HepG2 (cell line): ENCODE measurements around the gene LDB2. TPM values are rescaled to one million over a fixed set of nuclear protein-coding genes. Genes with fewer than 3 reads are reported as not detected.

Experiments
- ATAC-seq: fragments of 200-7000 bp; cut with Tn5 transposase; 3 replicates; pipeline ENCODE4 v1.9.1; 2020; ENCODE audit warnings: mild to moderate bottlenecking, moderate library complexity
- BruUV-seq: library from RNA; stranded (reverse); fragments of 400-500 nt; replicated peaks from 2 replicates; lab custom pipeline; 2021; lab: Mats Ljungman, UMichigan
- CTCF ChIA-PET: fragments of 300-600 bp; formaldehyde crosslinking; extraction: SDS; loops from one replicate; lab custom pipeline; 2021; ENCODE audit warnings: low total read pairs, inconsistent platforms, low intra/inter-chr PET ratio; lab: Yijun Ruan, JAX
- POLR2A ChIA-PET: fragments of 350-600 bp; sonication (Branson Sonifier 250); formaldehyde crosslinking; loops from one replicate; lab custom pipeline; 2020; ENCODE audit warnings: antibody characterized with exemption, inconsistent platforms; lab: Yijun Ruan, JAX
- DNase-seq: peaks from one replicate; pipeline ENCODE4 v3.0.0-alpha.2; 2015; ENCODE audit warnings: low spot score
- FAIRE-seq: peaks from 3 replicates; lab custom pipeline; 2011; peaks lifted over from hg19 to GRCh38; lab: Jason Lieb, UNC
- H2AFZ ChIP-seq: one replicate; pipeline ENCODE4 v1.6.1; 2011; ENCODE audit warnings: low read length, inconsistent platforms
- H3K27ac ChIP-seq: fragments of 300-600 bp; 3 replicates; pipeline ENCODE4 v1.8.0; 2011; ENCODE audit warnings: mixed run types, mild to moderate bottlenecking, mixed read lengths, low read length, inconsistent platforms; ENCODE audit not compliant: insufficient read depth; ENCODE audit errors: extremely low read length
- H3K27me3 ChIP-seq, 2 experiments: fragments of 200-600 bp in 1 of 2; 2 replicates in 1 of 2; 3 replicates in 1 of 2; pipeline versions ENCODE4 v1.6.0 to v1.8.0; 2011; ENCODE audit warnings: low read length in 2 of 2, mild to moderate bottlenecking in 2 of 2, moderate library complexity in 2 of 2, inconsistent platforms in 1 of 2; ENCODE audit not compliant: insufficient read depth in 2 of 2, control insufficient read depth in 1 of 2
- H3K36me3 ChIP-seq, 2 experiments: fragments of 200-600 bp in 1 of 2; replicated peaks in 1 of 2; 2 replicates in 1 of 2; 3 replicates in 1 of 2; pipeline versions ENCODE4 v1.5.1 to v1.8.0; 2011; ENCODE audit warnings: low read length in 2 of 2, inconsistent platforms in 1 of 2; ENCODE audit not compliant: insufficient read depth in 2 of 2, control insufficient read depth in 1 of 2
- H3K4me1 ChIP-seq: 2 replicates; pipeline ENCODE4 v1.5.1; 2012; ENCODE audit warnings: low read length, inconsistent platforms; ENCODE audit not compliant: insufficient read depth
- H3K4me2 ChIP-seq: 2 replicates; pipeline ENCODE4 v1.6.0; 2011; ENCODE audit warnings: low read depth, low read length, inconsistent platforms
- H3K4me3 ChIP-seq, 3 experiments: fragments of 200-600 bp in 1 of 3; sonication (generic), shearing (Covaris generic) in 1 of 3; replicated peaks in 1 of 3; 2 replicates each; pipeline ENCODE4 v1.5.1; 2011 to 2016; ENCODE audit warnings: low read length in 3 of 3, inconsistent platforms in 2 of 3, low read depth in 2 of 3, mild to moderate bottlenecking in 2 of 3, control low read depth in 1 of 3, mixed read lengths in 1 of 3; ENCODE audit not compliant: insufficient read depth in 1 of 3
- H3K79me2 ChIP-seq: one replicate; pipeline ENCODE4 v1.6.1; 2011; ENCODE audit warnings: low read length, inconsistent platforms; ENCODE audit not compliant: insufficient read depth
- H3K9ac ChIP-seq: 2 replicates; pipeline ENCODE4 v1.6.0; 2011; ENCODE audit warnings: mild to moderate bottlenecking, low read depth, low read length, inconsistent platforms; ENCODE audit not compliant: insufficient read depth
- H3K9me3 ChIP-seq: 2 replicates; pipeline ENCODE4 v1.5.1; 2012; ENCODE audit warnings: mild to moderate bottlenecking, low read length
- H4K20me1 ChIP-seq: 2 replicates; pipeline ENCODE4 v1.6.0; 2011; ENCODE audit warnings: inconsistent platforms, mild to moderate bottlenecking, low read length, moderate library complexity; ENCODE audit not compliant: insufficient read depth
- FLYWCH1 ChIP-seq: sonication (generic); formaldehyde crosslinking; IDR thresholded peaks from 2 replicates; pipeline ENCODE4 v1.8.1; 2023; ENCODE audit warnings: mild to moderate bottlenecking, missing genetic modification reagents
- FOXM1 ChIP-seq: sonication (generic); formaldehyde crosslinking; IDR thresholded peaks from 2 replicates; pipeline ENCODE4 v1.5.0; 2020; ENCODE audit warnings: missing genetic modification reagents
- JUND ChIP-seq: sonication (generic); formaldehyde crosslinking; IDR thresholded peaks from 2 replicates; pipeline ENCODE4 v1.8.0; 2022; ENCODE audit warnings: mild to moderate bottlenecking, missing genetic modification reagents
- KLF15 ChIP-seq: sonication (generic); formaldehyde crosslinking; IDR thresholded peaks from 2 replicates; pipeline ENCODE4 v1.8.1; 2023; ENCODE audit warnings: borderline replicate concordance, mild to moderate bottlenecking, inconsistent platforms, missing genetic modification reagents, mixed read lengths
- NCOA2 ChIP-seq: sonication (generic); formaldehyde crosslinking; IDR thresholded peaks from 2 replicates; pipeline ENCODE4 v1.8.0; 2022; ENCODE audit warnings: inconsistent platforms
- NFE2L2 ChIP-seq: fragments of 150-350 bp; IDR thresholded peaks from 2 replicates; pipeline ENCODE4 v1.6.1; 2014; ENCODE audit warnings: low read length
- POLR2AphosphoS2 ChIP-seq: IDR thresholded peaks from 2 replicates; pipeline ENCODE4 v1.6.1; 2011; ENCODE audit warnings: low read depth, low read length, improper control_type of control experiment
- RBAK ChIP-seq: sonication (generic); formaldehyde crosslinking; IDR thresholded peaks from 2 replicates; pipeline ENCODE4 v1.5.1; 2020; ENCODE audit warnings: mild to moderate bottlenecking, missing genetic modification reagents
- RFX3 ChIP-seq: IDR thresholded peaks from 2 replicates; pipeline ENCODE4 v1.6.1; 2016; ENCODE audit warnings: missing biosample characterization, missing genetic modification reagents
- RORA ChIP-seq: sonication (generic); formaldehyde crosslinking; IDR thresholded peaks from 2 replicates; pipeline ENCODE4 v1.5.0; 2020; ENCODE audit warnings: mild to moderate bottlenecking, missing genetic modification reagents, moderate library complexity
- RXRA ChIP-seq: sonication (generic); formaldehyde crosslinking; IDR thresholded peaks from 2 replicates; pipeline ENCODE4 v1.5.1; 2020; ENCODE audit warnings: missing genetic modification reagents
- SALL2 ChIP-seq: sonication (generic); formaldehyde crosslinking; IDR thresholded peaks from 2 replicates; pipeline ENCODE4 v1.8.1; 2023; ENCODE audit warnings: mild to moderate bottlenecking, missing genetic modification reagents, inconsistent platforms
- SP1 ChIP-seq, 2 experiments: fragments of 450-650 bp in 1 of 2; sonication (generic) in 1 of 2; formaldehyde crosslinking in 1 of 2; IDR thresholded peaks; 2 replicates each; pipeline versions ENCODE4 v1.4.0 to v1.6.1; 2016 to 2020; ENCODE audit warnings: missing genetic modification reagents in 1 of 2
- TSC22D2 ChIP-seq: sonication (generic); formaldehyde crosslinking; IDR thresholded peaks from 2 replicates; pipeline ENCODE4 v1.5.1; 2020; ENCODE audit warnings: missing genetic modification reagents, mild to moderate bottlenecking, borderline replicate concordance
- ZNF180 ChIP-seq: sonication (generic); formaldehyde crosslinking; IDR thresholded peaks from 2 replicates; pipeline ENCODE4 v1.4.0; 2020; ENCODE audit warnings: low read depth, missing genetic modification reagents, borderline replicate concordance
- ZNF331 ChIP-seq: sonication (generic); formaldehyde crosslinking; IDR thresholded peaks from 2 replicates; pipeline ENCODE4 v1.4.0; 2020; ENCODE audit warnings: missing genetic modification reagents
- WGBS: methylation state at CpG from one replicate; pipeline ENCODE4 v1.1.6; 2017; ENCODE audit warnings: low lambda C conversion rate; 5-methylcytosine and 5-hydroxymethylcytosine counted together
- in situ Hi-C: cut with HindIII; loops from 2 replicates; pipeline ENCODE4 v1.10.0; 2017; ENCODE audit warnings: low pct_unique_long_range_greater_than_20kb; ENCODE audit not compliant: extremely low pct_ligation_motif_present
- intact Hi-C: fragments of 100-400 bp; cut with micrococcal nuclease; formaldehyde crosslinking; loops from one replicate; pipeline ENCODE4 v1.10.0; 2022; ENCODE audit not compliant: unreplicated experiment
- polyA plus RNA-seq, 8 experiments: library from polyadenylated mRNA; depleted of rRNA in 3 of 8; stranded (reverse) in 7 of 8; unstranded in 1 of 8; fragments of >200 nt; fragmentation: Illumina TruSeq in 4 of 8; extraction: Trizol in 4 of 8; gene quantifications; 2 replicates each; pipeline versions ENCODE4 v1.2.1 to v1.2.3, GENCODE V29; 2011 to 2016; ENCODE audit warnings: low read depth in 4 of 8, missing spikeins in 1 of 8, mixed read lengths in 1 of 8; ENCODE audit not compliant: insufficient read depth in 1 of 8
- total RNA-seq, 5 experiments: library from RNA; depleted of rRNA; stranded (reverse); fragments of >200 nt; fragmentation: Illumina TruSeq; extraction: Trizol; gene quantifications; 2 replicates each; pipeline ENCODE4 v1.2.3, GENCODE V29; 2016; ENCODE audit warnings: low read depth in 1 of 5
- TF ChIP-seq, protein P1 (sequence below): IDR thresholded peaks from 2 replicates; pipeline ENCODE4 v1.6.1; 2016; ENCODE audit warnings: missing compliant biosample characterization, missing genetic modification reagents, borderline replicate concordance
- TF ChIP-seq, protein P2 (sequence below): sonication (generic); formaldehyde crosslinking; IDR thresholded peaks from 2 replicates; pipeline ENCODE4 v1.5.1; 2020; ENCODE audit warnings: missing genetic modification reagents, mild to moderate bottlenecking, borderline replicate concordance
- TF ChIP-seq, protein P3 (sequence below): sonication (generic); formaldehyde crosslinking; IDR thresholded peaks from 2 replicates; pipeline ENCODE4 v1.4.0; 2020; ENCODE audit warnings: missing genetic modification reagents, mild to moderate bottlenecking, borderline replicate concordance

The LDB2 gene
- total and polyA plus RNA-seq, 2 of the 13 experiments (the other 11 are each of a cell fraction or from before 2014, with no cell fraction given) = not detected

DNA sequence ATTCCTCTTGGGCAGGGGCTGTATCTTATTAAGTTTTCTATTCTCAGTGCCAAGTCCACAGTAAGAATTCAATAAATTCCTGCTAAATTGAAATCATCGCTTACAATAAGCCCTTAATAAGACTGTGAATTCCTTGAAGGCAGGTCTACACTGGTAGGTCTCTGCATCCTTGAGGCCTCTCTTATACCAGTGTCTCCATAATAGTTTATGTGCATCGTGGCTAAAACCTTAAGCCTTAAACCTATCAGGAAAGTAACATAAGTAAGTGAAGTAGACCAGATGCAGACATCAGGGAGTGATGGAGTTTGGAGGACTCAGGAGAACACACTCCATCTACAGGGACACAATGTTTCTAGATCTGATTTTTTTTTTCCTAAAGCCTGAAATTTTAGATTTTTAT lies 240.3 kb downstream of the LDB2 start:
- Histone ChIP-seq H3K27ac (no peak overlapping the region), H3K9me3 (no peaks in the 10 kb centered on the region), H3K27me3 (peaks cover 0 to 18% of the 10 kb centered on the region in 2 experiments; a peak in 2 of 5 replicates), H2AFZ (no peak overlapping the region), H3K4me3 (no peak overlapping the region), H3K4me1 (no peaks in the 10 kb centered on the region), H3K4me2 (no peak overlapping the region), H3K79me2 (no peaks in the 10 kb centered on the region), H3K36me3 (no peaks in the 10 kb centered on the region), H3K9ac (no peak overlapping the region), H4K20me1 (no peaks in the 10 kb centered on the region)
- WGBS = 4% methylated on average over 2 of the region's 2 CpGs
- BruUV-seq = no TSS peak
- intact Hi-C loops = no loop called here
- DNase-seq = no peak
- no peak for TF ChIP-seq FOXM1 (CRISPR knock-in tag)
- no peak for TF ChIP-seq KLF15
- TF ChIP-seq RBAK (CRISPR knock-in tag) = no peak
- TF ChIP-seq RXRA (CRISPR knock-in tag) = no peak
- no peak for TF ChIP-seq JUND
- no peak for TF ChIP-seq TSC22D2 (CRISPR knock-in tag)
- no peak for TF ChIP-seq RORA (CRISPR knock-in tag)
- TF ChIP-seq POLR2AphosphoS2 = no peak
- TF ChIP-seq ZNF180 = no peak
- TF ChIP-seq SALL2 = no peak
- TF ChIP-seq, protein P1, sequence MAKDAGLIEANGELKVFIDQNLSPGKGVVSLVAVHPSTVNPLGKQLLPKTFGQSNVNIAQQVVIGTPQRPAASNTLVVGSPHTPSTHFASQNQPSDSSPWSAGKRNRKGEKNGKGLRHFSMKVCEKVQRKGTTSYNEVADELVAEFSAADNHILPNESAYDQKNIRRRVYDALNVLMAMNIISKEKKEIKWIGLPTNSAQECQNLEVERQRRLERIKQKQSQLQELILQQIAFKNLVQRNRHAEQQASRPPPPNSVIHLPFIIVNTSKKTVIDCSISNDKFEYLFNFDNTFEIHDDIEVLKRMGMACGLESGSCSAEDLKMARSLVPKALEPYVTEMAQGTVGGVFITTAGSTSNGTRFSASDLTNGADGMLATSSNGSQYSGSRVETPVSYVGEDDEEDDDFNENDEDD (CRISPR knock-in tag) = no peak
- TF ChIP-seq, protein P2, sequence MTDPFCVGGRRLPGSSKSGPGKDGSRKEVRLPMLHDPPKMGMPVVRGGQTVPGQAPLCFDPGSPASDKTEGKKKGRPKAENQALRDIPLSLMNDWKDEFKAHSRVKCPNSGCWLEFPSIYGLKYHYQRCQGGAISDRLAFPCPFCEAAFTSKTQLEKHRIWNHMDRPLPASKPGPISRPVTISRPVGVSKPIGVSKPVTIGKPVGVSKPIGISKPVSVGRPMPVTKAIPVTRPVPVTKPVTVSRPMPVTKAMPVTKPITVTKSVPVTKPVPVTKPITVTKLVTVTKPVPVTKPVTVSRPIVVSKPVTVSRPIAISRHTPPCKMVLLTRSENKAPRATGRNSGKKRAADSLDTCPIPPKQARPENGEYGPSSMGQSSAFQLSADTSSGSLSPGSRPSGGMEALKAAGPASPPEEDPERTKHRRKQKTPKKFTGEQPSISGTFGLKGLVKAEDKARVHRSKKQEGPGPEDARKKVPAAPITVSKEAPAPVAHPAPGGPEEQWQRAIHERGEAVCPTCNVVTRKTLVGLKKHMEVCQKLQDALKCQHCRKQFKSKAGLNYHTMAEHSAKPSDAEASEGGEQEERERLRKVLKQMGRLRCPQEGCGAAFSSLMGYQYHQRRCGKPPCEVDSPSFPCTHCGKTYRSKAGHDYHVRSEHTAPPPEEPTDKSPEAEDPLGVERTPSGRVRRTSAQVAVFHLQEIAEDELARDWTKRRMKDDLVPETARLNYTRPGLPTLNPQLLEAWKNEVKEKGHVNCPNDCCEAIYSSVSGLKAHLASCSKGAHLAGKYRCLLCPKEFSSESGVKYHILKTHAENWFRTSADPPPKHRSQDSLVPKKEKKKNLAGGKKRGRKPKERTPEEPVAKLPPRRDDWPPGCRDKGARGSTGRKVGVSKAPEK = no peak
- no peak for TF ChIP-seq ZNF331 (CRISPR knock-in tag)
- TF ChIP-seq NCOA2 (CRISPR knock-in tag) = no peak
- TF ChIP-seq FLYWCH1 (CRISPR knock-in tag) = no peak
- no peak for TF ChIP-seq RFX3 (CRISPR knock-in tag)
- no peak for TF ChIP-seq NFE2L2
- no peak for TF ChIP-seq SP1 (IDR thresholded peaks at IDR 0.05)
- TF ChIP-seq SP1 (CRISPR knock-in tag; IDR thresholded peaks at IDR 0.05) = no peak
- TF ChIP-seq, protein P3, sequence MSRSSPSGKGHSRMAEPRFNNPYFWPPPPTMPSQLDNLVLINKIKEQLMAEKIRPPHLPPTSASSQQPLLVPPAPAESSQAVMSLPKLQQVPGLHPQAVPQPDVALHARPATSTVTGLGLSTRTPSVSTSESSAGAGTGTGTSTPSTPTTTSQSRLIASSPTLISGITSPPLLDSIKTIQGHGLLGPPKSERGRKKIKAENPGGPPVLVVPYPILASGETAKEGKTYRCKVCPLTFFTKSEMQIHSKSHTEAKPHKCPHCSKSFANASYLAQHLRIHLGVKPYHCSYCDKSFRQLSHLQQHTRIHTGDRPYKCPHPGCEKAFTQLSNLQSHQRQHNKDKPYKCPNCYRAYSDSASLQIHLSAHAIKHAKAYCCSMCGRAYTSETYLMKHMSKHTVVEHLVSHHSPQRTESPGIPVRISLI (CRISPR knock-in tag) = no peak
- in situ Hi-C loops = no loop called here
- ChIA-PET CTCF (no interaction called here), POLR2A (no interaction called here)
- ATAC-seq = no peak
- no peak for FAIRE-seq
